ENCODE data around the gene CHRNA7. TPM values are rescaled to one million over a fixed set of nuclear protein-coding genes. Genes with fewer than 3 reads are reported as not detected.

Gene CHRNA7
- total RNA-seq, 3 donors from 2014 or later, result 3.4 to 12.2 (median 5.3) TPM

- peak; percentile 42 to 51 (median 50) for DNase-seq
- Histone ChIP-seq H3K4me1 (ENCODE audit: low read depth) (peaks cover 11% of the 10 kb centered on the region), H3K36me3 (ENCODE audit: low read depth) (no peaks in the 10 kb centered on the region), H3K9me3 (no peaks in the 10 kb centered on the region), H3K4me3 (no peak overlapping the region)
- intact Hi-C loops (cut with DNase I, micrococcal nuclease), result loop anchor here in 1 of 2 donors (5.0 kb wide), 1 partner anchor 52 kb away; no protein-coding TSS in a partner anchor
- no peak for TF ChIP-seq CTCF (IDR thresholded peaks at IDR 0.05)
- peak; percentile 44 for ATAC-seq
These were observed 880 bp upstream of the CHRNA7 start for GRCh38 chr15:32029409-32029861.

GRCh38 chr15:32030795-32031194 lies 480 bp downstream of the CHRNA7 start:
- no peaks in the 10 kb centered on the region for H3K36me3 ChIP-seq (ENCODE audit: low read depth)
- DNase-seq (peak in 1 of 3 donors; percentile 11), ATAC-seq (peak; percentile 42)
- TF ChIP-seq CTCF (IDR thresholded peaks at IDR 0.05), result no peak
- peaks cover 11% of the 10 kb centered on the region for H3K4me1 ChIP-seq (ENCODE audit: low read depth)
- intact Hi-C loops (cut with DNase I, micrococcal nuclease), result no loop called here
- no peaks in the 10 kb centered on the region for H3K9me3 ChIP-seq
- no peak overlapping the region for H3K4me3 ChIP-seq

GRCh38 chr15:32033186-32033890 lies 3.0 kb downstream of the CHRNA7 start:
- Histone ChIP-seq H3K36me3 (ENCODE audit: low read depth) (no peaks in the 10 kb centered on the region), H3K9me3 (no peaks in the 10 kb centered on the region), H3K4me1 (ENCODE audit: low read depth) (peaks cover 11% of the 10 kb centered on the region), H3K4me3 (no peak overlapping the region)
- TF ChIP-seq CTCF (IDR thresholded peaks at IDR 0.05), result no peak
- ATAC-seq (peak; percentile 60), DNase-seq (peak in 1 of 3 donors; percentile 27)
- intact Hi-C loops (cut with DNase I, micrococcal nuclease), result no loop called here

GRCh38 chr15:32034106-32034505 lies 3.8 kb downstream of the CHRNA7 start:
- DNase-seq, result no peak
- ATAC-seq, result no peak
- Histone ChIP-seq H3K9me3 (no peaks in the 10 kb centered on the region), H3K36me3 (ENCODE audit: low read depth) (no peaks in the 10 kb centered on the region), H3K4me1 (ENCODE audit: low read depth) (peaks cover 11% of the 10 kb centered on the region), H3K4me3 (no peak overlapping the region)
- intact Hi-C loops (cut with DNase I, micrococcal nuclease), result no loop called here
- TF ChIP-seq CTCF (IDR thresholded peaks at IDR 0.05), result no peak

- intact Hi-C loops (cut with DNase I, micrococcal nuclease), result no loop called here
- TF ChIP-seq CTCF (IDR thresholded peaks at IDR 0.05), result no peak
- no peak for DNase-seq
These were observed 5.0 kb downstream of the CHRNA7 start for GRCh38 chr15:32035285-32035684.

More at GRCh38 chr15:32035285-32035684, 5.0 kb downstream of the CHRNA7 start:
- peaks cover 5% of the 10 kb centered on the region for H3K4me1 ChIP-seq (ENCODE audit: low read depth)
- ATAC-seq, result no peak
- H3K9me3 ChIP-seq, result no peaks in the 10 kb centered on the region
- H3K4me3 ChIP-seq, result no peak overlapping the region
- no peaks in the 10 kb centered on the region for H3K36me3 ChIP-seq (ENCODE audit: low read depth)
